Inferior parietal cortex (tissue), 1 donor: ENCODE measurements around the gene LRTM2.

Source experiments
- DNase-seq: peaks from one replicate; pipeline ENCODE4 v3.0.0-alpha.2; 2016; ENCODE audit errors: extremely low spot score

The LRTM2 gene

GRCh38 chr12:1829306-1829900, 9.0 kb downstream of the LRTM2 start:
- no peak for DNase-seq

GRCh38 chr12:1830401-1830845, 10.1 kb downstream of the LRTM2 start:
- no peak for DNase-seq

- DNase-seq: no peak
These were observed 10.9 kb downstream of the LRTM2 start for GRCh38 chr12:1830981-1831963.

GRCh38 chr12:1832801-1833595, 12.6 kb downstream of the LRTM2 start:
- DNase-seq: no peak

GRCh38 chr12:1833596-1834028, 13.2 kb downstream of the LRTM2 start:
- DNase-seq: no peak

GRCh38 chr12:1834186-1834925, 14.0 kb downstream of the LRTM2 start:
- DNase-seq: no peak

GRCh38 chr12:1835211-1836131, 15.1 kb downstream of the LRTM2 start:
- DNase-seq: no peak

GRCh38 chr12:1836241-1836803, 16.0 kb downstream of the LRTM2 start:
- DNase-seq: no peak

GRCh38 chr12:1836854-1837421, 16.6 kb downstream of the LRTM2 start:
- no peak for DNase-seq

- DNase-seq: no peak
These were observed 17.3 kb downstream of the LRTM2 start for GRCh38 chr12:1837541-1838204.

- no peak for DNase-seq
These were observed 18.0 kb downstream of the LRTM2 start for GRCh38 chr12:1838205-1838993.

- DNase-seq: no peak
These were observed 18.6 kb downstream of the LRTM2 start for GRCh38 chr12:1838994-1839365.

- DNase-seq: no peak
These were observed 19.1 kb downstream of the LRTM2 start for GRCh38 chr12:1839464-1839863.

GRCh38 chr12:1839956-1840951, 19.9 kb downstream of the LRTM2 start:
- no peak for DNase-seq

- DNase-seq: no peak
These were observed 20.6 kb downstream of the LRTM2 start for GRCh38 chr12:1840981-1841425.

GRCh38 chr12:1841586-1842182, 21.3 kb downstream of the LRTM2 start:
- no peak for DNase-seq
